Activated CD4-positive, alpha-beta T cell treated with anti-CD3 and anti-CD28 coated beads for 48 hours (primary cell): ENCODE data around the gene FBN1.

Experiments used
- DNase-seq: peaks from one replicate; pipeline ENCODE4 v3.0.0-alpha.2; 2020

FBN1 gene

DNA sequence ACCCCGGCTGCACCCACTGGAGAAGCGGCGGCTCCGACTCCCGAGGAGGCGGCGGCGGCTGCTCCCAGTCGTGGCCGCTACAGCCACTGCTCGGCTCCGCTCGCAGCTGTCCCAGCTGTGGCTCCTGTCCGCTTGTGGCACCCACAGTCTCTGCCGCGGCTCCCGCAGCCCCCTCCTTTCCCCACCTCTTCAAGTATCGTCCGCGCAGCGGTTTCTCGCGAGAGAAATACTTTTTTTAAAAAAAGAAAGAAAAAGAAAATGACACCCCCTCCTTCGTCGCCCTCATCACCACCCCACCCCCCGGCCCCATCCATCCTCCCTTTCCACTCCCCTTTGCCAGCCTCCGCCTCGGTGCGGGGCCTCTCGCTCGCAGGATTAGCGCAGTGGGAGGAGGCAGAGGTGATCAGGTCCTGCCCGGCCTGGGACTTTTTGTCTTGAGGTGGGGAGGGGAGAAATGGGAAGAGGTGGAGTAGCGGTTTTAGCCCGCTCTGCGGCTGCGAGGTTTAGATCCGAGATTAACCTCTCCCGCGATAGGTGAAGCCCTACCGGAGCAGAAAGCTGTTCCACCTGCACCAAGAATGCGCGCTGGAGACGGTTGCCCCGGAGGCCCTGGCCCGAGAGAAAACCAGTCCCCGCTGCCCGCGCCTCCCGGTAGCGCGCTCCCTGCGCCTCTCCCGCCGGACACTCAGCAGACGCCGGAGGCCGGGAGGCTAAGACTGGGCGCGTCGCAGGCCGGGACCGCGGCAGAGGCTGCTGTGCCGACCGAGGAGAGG lies at the start of gene FBN1:
TSS of gene FBN1 (minus strand) at position 152 of the 773 bp plus-strand sequence. CDS start 940 bp downstream, outside the sequence.
- DNase-seq = peak; percentile 34

- no peak for DNase-seq
Measured at GRCh38 chr15:48693484-48693883, 48.0 kb upstream of the FBN1 start.

DNA sequence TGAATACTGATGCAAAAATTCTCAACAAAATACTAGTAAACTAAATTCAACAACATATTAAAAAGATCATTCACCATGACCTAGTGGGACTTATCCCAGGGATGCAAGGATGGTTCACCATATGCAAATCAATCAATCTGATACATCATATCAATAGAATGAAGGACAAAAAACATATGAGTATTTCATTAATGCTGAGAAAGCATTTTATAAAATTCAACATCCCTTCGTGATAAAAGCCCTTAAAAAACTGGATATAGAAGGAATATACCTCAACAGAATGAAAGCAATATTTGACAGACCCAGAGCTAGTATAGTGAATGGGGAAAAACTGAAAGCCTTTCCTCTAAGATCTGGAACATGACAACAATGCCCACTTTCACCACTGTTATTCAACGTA lies 43.0 kb upstream of the FBN1 start:
- DNase-seq = no peak

- DNase-seq = no peak
Measured at GRCh38 chr15:48683991-48684765, 38.7 kb upstream of the FBN1 start.

GRCh38 chr15:48682942-48683651 lies 37.6 kb upstream of the FBN1 start:
- DNase-seq = no peak

- no peak for DNase-seq
Measured at GRCh38 chr15:48681353-48681752, 35.8 kb upstream of the FBN1 start.

DNA sequence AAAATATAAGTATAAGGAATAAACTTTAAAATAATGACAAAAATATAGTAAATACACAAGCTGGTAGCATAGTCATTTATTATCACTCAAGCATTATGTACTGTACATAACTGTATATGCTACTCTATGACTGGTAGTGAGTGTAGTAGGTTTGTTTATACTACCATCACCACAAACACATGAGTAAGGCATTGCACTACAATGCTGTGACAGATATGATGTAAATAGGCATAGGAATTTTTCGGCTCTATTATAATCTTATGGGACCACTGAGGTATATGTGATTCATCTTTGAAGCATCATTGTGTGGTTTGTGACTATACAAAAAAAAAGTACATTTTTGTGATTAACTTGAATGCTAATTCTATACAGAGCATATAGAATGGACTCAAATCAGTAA lies 35.3 kb upstream of the FBN1 start:
- no peak for DNase-seq

DNA sequence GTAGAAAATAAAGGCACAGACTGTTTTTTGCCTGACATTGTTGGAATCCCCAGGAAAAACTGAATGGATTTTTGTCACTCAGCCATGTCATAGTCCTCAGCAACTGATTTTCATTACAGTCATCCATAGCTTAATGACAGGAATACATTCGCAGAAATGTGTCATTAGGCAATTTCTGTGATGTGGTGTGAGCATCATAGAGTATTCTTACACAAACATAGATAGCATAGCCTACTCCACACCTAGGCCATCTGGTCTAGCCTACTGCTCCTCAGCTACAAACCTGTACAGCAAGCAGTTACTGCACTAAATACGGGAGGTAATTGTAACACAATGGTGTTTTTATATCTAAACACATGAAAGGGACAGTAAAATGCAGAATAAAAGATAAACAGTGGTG lies 34.4 kb upstream of the FBN1 start:
- no peak for DNase-seq

DNA sequence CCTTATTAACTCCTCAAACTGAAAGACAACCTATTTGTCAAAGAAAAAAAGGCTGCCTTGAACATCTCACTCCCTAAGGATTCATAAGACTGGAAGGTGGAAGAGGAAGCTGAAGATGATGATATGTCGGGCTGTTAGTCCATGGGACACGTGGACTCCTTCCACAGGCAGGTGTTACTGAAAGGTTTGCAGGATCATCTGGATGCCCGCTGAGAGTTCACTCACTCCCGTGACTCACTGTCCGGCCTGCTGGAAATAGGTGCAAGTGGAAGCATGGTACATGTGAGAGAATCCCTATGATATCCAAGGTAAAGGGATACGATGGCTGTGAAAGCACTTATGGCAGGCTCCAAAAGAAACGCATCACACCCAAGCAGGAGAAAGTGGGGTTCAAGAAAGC lies 33.3 kb upstream of the FBN1 start:
- no peak for DNase-seq

GRCh38 chr15:48677821-48678220 lies 32.3 kb upstream of the FBN1 start:
- no peak for DNase-seq

- DNase-seq = no peak
Measured at GRCh38 chr15:48675436-48675835, 29.9 kb upstream of the FBN1 start.

GRCh38 chr15:48674876-48675275 lies 29.4 kb upstream of the FBN1 start:
- DNase-seq = no peak

DNA sequence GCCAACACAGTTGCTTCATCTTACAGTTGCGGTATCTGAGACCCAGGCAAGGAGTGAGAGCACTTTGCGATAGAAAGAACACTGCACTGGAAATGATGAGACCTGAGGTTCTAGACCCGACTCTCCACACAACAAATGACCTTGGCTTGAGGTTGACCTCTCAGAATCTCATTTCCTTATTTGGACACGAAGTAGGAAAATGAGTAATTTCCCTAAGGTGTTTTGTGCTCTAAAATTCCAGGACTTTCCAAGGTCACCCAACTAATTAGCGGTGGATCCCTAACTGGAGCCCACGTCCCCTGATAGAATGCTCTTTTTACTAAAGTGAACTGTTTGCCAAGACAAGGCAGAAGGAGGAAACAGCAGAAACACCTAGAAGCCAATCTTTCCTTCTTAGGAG lies 26.7 kb upstream of the FBN1 start:
- DNase-seq = no peak

- no peak for DNase-seq
Measured at GRCh38 chr15:48671103-48672022, 25.9 kb upstream of the FBN1 start.

DNA sequence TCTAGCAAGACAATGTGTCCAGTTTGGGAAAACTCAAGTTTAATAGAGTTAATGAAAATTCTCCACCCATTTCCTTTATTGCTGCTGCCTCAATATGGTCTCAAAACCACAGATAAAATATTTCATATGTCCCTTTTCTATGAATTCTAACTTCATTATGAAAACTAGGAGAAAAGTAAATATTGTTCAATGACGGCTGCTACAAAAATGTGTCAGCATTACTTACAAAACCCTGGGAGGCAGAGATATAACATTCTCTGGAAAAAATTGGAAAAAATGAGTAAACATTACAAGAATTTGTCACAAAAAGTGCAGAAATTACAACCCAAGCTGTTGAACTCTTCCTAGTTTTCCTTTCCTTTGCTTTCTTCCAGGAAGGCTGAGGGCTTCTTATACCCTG lies 22.2 kb upstream of the FBN1 start:
- DNase-seq = no peak

DNA sequence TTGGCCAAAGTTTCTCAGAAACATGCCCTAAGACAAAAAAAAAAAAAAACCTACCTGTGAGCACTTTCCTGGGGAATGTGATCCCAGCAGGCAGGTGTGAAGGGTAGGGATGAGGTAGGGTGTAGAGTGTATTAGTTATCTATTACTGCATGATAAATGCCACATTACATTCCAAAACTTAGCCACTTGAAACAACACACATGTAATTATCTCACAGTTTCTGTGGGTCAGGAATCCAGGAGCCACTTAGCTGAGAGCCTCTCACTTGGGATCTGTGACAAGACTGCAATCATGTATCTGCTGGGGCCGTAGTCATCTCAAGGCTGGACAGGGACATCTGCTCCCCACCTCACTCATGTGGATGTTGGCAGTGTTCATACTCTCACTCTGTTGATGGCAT lies 18.9 kb upstream of the FBN1 start:
- DNase-seq = no peak

GRCh38 chr15:48657950-48658591 lies 12.6 kb upstream of the FBN1 start:
- DNase-seq = no peak

- DNase-seq = no peak
Measured at GRCh38 chr15:48654801-48655200, 9.3 kb upstream of the FBN1 start.

GRCh38 chr15:48653913-48654670 lies 8.6 kb upstream of the FBN1 start:
- no peak for DNase-seq

DNA sequence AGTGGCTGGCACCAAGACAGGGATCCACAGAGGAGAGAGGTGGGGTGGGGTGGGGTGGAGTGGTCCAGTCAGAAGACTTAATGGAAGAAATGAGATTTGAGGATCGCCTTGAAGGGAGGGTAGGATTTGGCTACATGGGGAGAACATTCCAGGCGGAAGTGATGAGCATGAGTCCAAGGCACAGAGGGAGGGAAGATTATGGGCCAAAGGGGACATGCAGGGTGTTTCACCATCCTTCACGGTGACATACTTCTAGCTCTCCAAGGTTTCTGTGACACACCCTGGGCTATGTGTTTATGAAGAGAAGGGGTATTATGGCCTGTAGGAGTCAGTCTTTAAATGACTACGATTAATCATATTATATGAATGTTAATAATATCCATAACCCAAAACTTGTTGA lies 7.7 kb upstream of the FBN1 start:
- DNase-seq = no peak

DNA sequence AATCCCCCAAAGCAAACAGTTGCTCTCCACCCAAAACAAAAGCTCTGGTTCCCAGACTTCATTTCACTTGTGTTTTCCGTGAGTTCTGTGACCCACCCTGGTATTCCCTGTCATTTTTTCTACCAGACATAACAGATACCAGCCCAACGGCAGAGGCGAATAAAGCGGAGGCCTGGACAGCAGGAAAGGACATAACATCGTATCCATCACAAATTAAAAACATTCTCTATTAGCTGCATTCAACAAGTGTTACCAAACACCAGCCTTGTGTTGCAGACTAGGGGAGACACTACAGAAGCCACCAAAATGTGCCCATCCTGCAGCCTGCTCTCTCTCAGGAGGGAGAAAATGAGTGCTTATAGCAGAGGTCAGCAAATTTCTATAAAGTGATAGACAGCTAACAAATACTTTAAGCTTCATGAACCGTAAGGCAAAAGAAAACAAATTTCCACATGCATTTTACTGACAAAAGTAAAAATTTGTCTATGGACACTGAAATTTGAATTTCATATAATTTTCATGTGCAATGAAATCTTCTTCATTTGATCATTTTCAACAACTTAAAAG lies 7.1 kb upstream of the FBN1 start:
- no peak for DNase-seq
